K562 (cell line): ENCODE results near the gene EEF1AKMT1. TPM values are rescaled to one million over a fixed set of nuclear protein-coding genes. Genes with fewer than 3 reads are reported as not detected.

Source experiments
- ATAC-seq: fragments of 200-7000 bp; cut with Tn5 transposase; 3 replicates; pipeline ENCODE4 v1.9.1; 2020; ENCODE audit warnings: moderate library complexity
- BruUV-seq: library from RNA; stranded (reverse); fragments of 400-500 nt; replicated peaks from 2 replicates; lab custom pipeline; 2021; lab: Mats Ljungman, UMichigan
- CTCF ChIA-PET: fragments of 300-600 bp; formaldehyde crosslinking; extraction: SDS; loops from one replicate; lab custom pipeline; 2021; ENCODE audit warnings: low intra/inter-chr PET ratio; lab: Yijun Ruan, JAX
- POLR2A ChIA-PET: fragments of 300-600, 350-650 bp; sonication (Branson Sonifier 250); formaldehyde crosslinking; extraction: SDS; loops from one replicate; lab custom pipeline; 2021; ENCODE audit warnings: antibody characterized with exemption, inconsistent platforms; lab: Yijun Ruan, JAX
- DNase-seq, 4 experiments: peaks; one replicate each; pipeline versions ENCODE4 v3.0.0 to v3.0.0-alpha.2; 2011 to 2018; ENCODE audit warnings: low spot score in 3 of 4, mixed read lengths in 3 of 4; ENCODE audit errors: extremely low read depth in 1 of 4
- FAIRE-seq: peaks from 2 replicates; lab custom pipeline; 2011; peaks lifted over from hg19 to GRCh38; lab: Jason Lieb, UNC
- H2AFZ ChIP-seq: 2 replicates; pipeline ENCODE4 v1.6.0; 2011; ENCODE audit warnings: low read depth, low read length, control low read depth, inconsistent platforms
- H3K27ac ChIP-seq: fragments of 200-600 bp; 3 replicates; pipeline ENCODE4 v1.8.0; 2011; ENCODE audit warnings: low read depth, mild to moderate bottlenecking, control low read depth, inconsistent platforms, low read length, moderate library complexity, mixed read lengths; ENCODE audit errors: extremely low read depth
- H3K27me3 ChIP-seq, 2 experiments: fragments of 300-600 bp in 1 of 2; 2 replicates in 1 of 2; 3 replicates in 1 of 2; pipeline versions ENCODE4 v1.6.0 to v1.8.0; 2011; ENCODE audit warnings: inconsistent platforms in 2 of 2, low read length in 2 of 2, mild to moderate bottlenecking in 1 of 2, mixed read lengths in 1 of 2, moderate library complexity in 1 of 2; ENCODE audit not compliant: control insufficient read depth in 2 of 2, insufficient read depth in 2 of 2
- H3K36me3 ChIP-seq: fragments of 300-600 bp; 3 replicates; pipeline ENCODE4 v1.8.0; 2011; ENCODE audit warnings: mild to moderate bottlenecking, low read length, inconsistent platforms; ENCODE audit not compliant: control insufficient read depth, insufficient read depth
- H3K4me1 ChIP-seq, 2 experiments: fragments of 200-600 bp in 1 of 2; replicated peaks in 1 of 2; 2 replicates in 1 of 2; 3 replicates in 1 of 2; pipeline versions ENCODE4 v1.5.1 to v1.8.0; 2011; ENCODE audit warnings: inconsistent platforms in 2 of 2, low read length in 2 of 2, mild to moderate bottlenecking in 1 of 2, mixed read lengths in 1 of 2, moderate library complexity in 1 of 2; ENCODE audit not compliant: control insufficient read depth in 2 of 2, insufficient read depth in 2 of 2
- H3K4me2 ChIP-seq: 2 replicates; pipeline ENCODE4 v1.6.1; 2011; ENCODE audit warnings: low read length, control low read depth, inconsistent platforms, mixed read lengths; ENCODE audit not compliant: insufficient read depth
- H3K4me3 ChIP-seq: fragments of 200-600 bp; sonication (generic), shearing (Covaris generic); 2 replicates; pipeline ENCODE4 v1.5.1; 2016; ENCODE audit warnings: control low read depth, inconsistent platforms
- H3K79me2 ChIP-seq: fragments of 200-600 bp; 3 replicates; pipeline ENCODE4 v1.8.0; 2011; ENCODE audit warnings: low read length, inconsistent platforms; ENCODE audit not compliant: control insufficient read depth, insufficient read depth
- H3K9ac ChIP-seq, 2 experiments: 2 replicates each; pipeline versions ENCODE4 v1.6.0 to v1.6.1; 2011; ENCODE audit warnings: low read depth in 2 of 2, low read length in 2 of 2, control low read depth in 1 of 2, inconsistent platforms in 1 of 2, mild to moderate bottlenecking in 1 of 2, mixed read lengths in 1 of 2; ENCODE audit not compliant: insufficient read depth in 1 of 2
- H3K9me1 ChIP-seq: one replicate; pipeline ENCODE4 v1.6.0; 2011; ENCODE audit warnings: inconsistent platforms, mild to moderate bottlenecking, low read length, moderate library complexity; ENCODE audit not compliant: control insufficient read depth, insufficient read depth
- H3K9me3 ChIP-seq: replicated peaks from 2 replicates; pipeline ENCODE4 v1.5.1; 2011; ENCODE audit warnings: low read depth, low read length, inconsistent platforms; ENCODE audit not compliant: control insufficient read depth, insufficient read depth
- H4K20me1 ChIP-seq: replicated peaks from 2 replicates; pipeline ENCODE4 v1.6.1; 2011; ENCODE audit warnings: low read length, inconsistent platforms, mixed read lengths; ENCODE audit not compliant: control insufficient read depth, insufficient read depth
- ARID2 ChIP-seq: fragments of 450-650 bp; IDR thresholded peaks from 2 replicates; pipeline ENCODE4 v1.6.1; 2017; ENCODE audit warnings: antibody characterized with exemption, mild to moderate bottlenecking
- ATF3 ChIP-seq, 2 experiments: fragments of 450-650 bp in 1 of 2; sonication (generic) in 1 of 2; formaldehyde crosslinking in 1 of 2; IDR thresholded peaks in 1 of 2; conservative IDR thresholded peaks in 1 of 2; 2 replicates each; pipeline versions ENCODE4 v1.6.1 to v1.8.1; 2016 to 2023; ENCODE audit warnings: mild to moderate bottlenecking in 2 of 2, moderate library complexity in 2 of 2, inconsistent platforms in 1 of 2, missing genetic modification reagents in 1 of 2
- FOSL1 ChIP-seq: fragments of 200-800 bp; sonication (Bioruptor generic); conservative IDR thresholded peaks from 2 replicates; pipeline ENCODE4 v1.6.1; 2016; ENCODE audit warnings: missing genetic modification characterization, missing compliant biosample characterization
- JUN ChIP-seq, 2 experiments: sonication (generic) in 1 of 2; formaldehyde crosslinking in 1 of 2; IDR thresholded peaks; 2 replicates each; pipeline versions ENCODE4 v1.6.1 to v1.8.0; 2012 to 2022; ENCODE audit warnings: borderline replicate concordance in 2 of 2, mild to moderate bottlenecking in 2 of 2, improper control_type of control experiment in 1 of 2, low read depth in 1 of 2, low read length in 1 of 2, missing genetic modification reagents in 1 of 2
- JUND ChIP-seq, 2 experiments: IDR thresholded peaks; 2 replicates in 1 of 2; 3 replicates in 1 of 2; pipeline ENCODE4 v1.6.1; 2011; ENCODE audit warnings: borderline replicate concordance in 2 of 2, low read depth in 2 of 2, low read length in 2 of 2, improper control_type of control experiment in 1 of 2, missing biosample characterization in 1 of 2, missing genetic modification characterization in 1 of 2, missing genetic modification reagents in 1 of 2
- KLF13 ChIP-seq: fragments of 450-650 bp; IDR thresholded peaks from 2 replicates; pipeline ENCODE4 v1.6.1; 2016; ENCODE audit warnings: missing genetic modification characterization, low read depth, mild to moderate bottlenecking, missing compliant biosample characterization, moderate library complexity, borderline replicate concordance
- NFIC ChIP-seq: fragments of 450-650 bp; IDR thresholded peaks from 2 replicates; pipeline ENCODE4 v1.6.1; 2017; ENCODE audit warnings: mild to moderate bottlenecking, inconsistent platforms
- NUFIP1 ChIP-seq: fragments of 450-650 bp; IDR thresholded peaks from 2 replicates; pipeline ENCODE4 v1.6.1; 2018; ENCODE audit not compliant: partially characterized antibody
- PML ChIP-seq: IDR thresholded peaks from 2 replicates; pipeline ENCODE4 v1.6.1; 2012; ENCODE audit warnings: low read length, inconsistent platforms
- POLR2G ChIP-seq: fragments of 200-400 bp; formaldehyde crosslinking; IDR thresholded peaks from 2 replicates; pipeline ENCODE4 v1.6.1; 2017; ENCODE audit warnings: low read depth, mild to moderate bottlenecking, antibody characterized with exemption, low read length, moderate library complexity
- PTBP1 ChIP-seq: fragments of 200-400 bp; formaldehyde crosslinking; IDR thresholded peaks from 2 replicates; pipeline ENCODE4 v1.6.1; 2017; ENCODE audit warnings: low read depth, low read length
- RAD51 ChIP-seq: fragments of 450-650 bp; IDR thresholded peaks from 2 replicates; pipeline ENCODE4 v1.7.1; 2016; ENCODE audit warnings: low read depth, mild to moderate bottlenecking, borderline replicate concordance
- THAP7 ChIP-seq: fragments of 250-450 bp; sonication (Bioruptor Pico); IDR thresholded peaks from 2 replicates; pipeline ENCODE4 v1.5.0; 2021
- U2AF2 ChIP-seq: fragments of 200-400 bp; formaldehyde crosslinking; optimal IDR thresholded peaks from 2 replicates; pipeline ENCODE3; 2017; ENCODE audit warnings: low read depth, mild to moderate bottlenecking, low read length
- ZNF398 ChIP-seq: fragments of 250-450 bp; sonication (Bioruptor Pico); IDR thresholded peaks from 2 replicates; pipeline ENCODE4 v1.8.0; 2021; ENCODE audit warnings: moderate library complexity, mild to moderate bottlenecking, inconsistent platforms
- ZNF79 ChIP-seq: fragments of 250-450 bp; sonication (Bioruptor Pico); IDR thresholded peaks from 2 replicates; pipeline ENCODE4 v1.4.0; 2020; ENCODE audit warnings: low read depth, mild to moderate bottlenecking, moderate library complexity
- WGBS: fragments of 100-300 bp; shearing (Covaris generic); methylation state at CpG from one replicate; pipeline ENCODE4 v1.1.6; 2016; ENCODE audit warnings: low coverage, mixed read lengths; ENCODE audit not compliant: insufficient coverage; ENCODE audit errors: missing lambda C conversion rate; 5-methylcytosine and 5-hydroxymethylcytosine counted together
- in situ Hi-C: fragments of 300-500 bp; cut with MboI; formaldehyde crosslinking; loops from 4 replicates; pipeline ENCODE4 v1.15.0; 2018; ENCODE audit warnings: inconsistent platforms, mixed read lengths
- intact Hi-C: fragments of 100-400 bp; cut with micrococcal nuclease; formaldehyde crosslinking; loops from 2 replicates; pipeline ENCODE4 v1.14.2; 2022
- polyA plus RNA-seq, 8 experiments: library from polyadenylated mRNA; depleted of rRNA in 4 of 8; stranded (reverse) in 5 of 8; unstranded in 3 of 8; fragments of >200 nt; fragmentation: Nextera tagmentation in 2 of 8; fragmentation: Illumina TruSeq in 1 of 8; extraction: Ambion mirVana in 2 of 8; extraction: Trizol in 1 of 8; gene quantifications; 2 replicates each; pipeline versions ENCODE4 v1.2.1 to v1.2.3, GENCODE V29; 2011 to 2014; ENCODE audit warnings: inconsistent platforms in 1 of 8, missing spikeins in 1 of 8
- total RNA-seq, 7 experiments: library from RNA; depleted of rRNA in 6 of 7; stranded (reverse); fragments of >200 nt in 6 of 7; fragmentation: Illumina TruSeq in 2 of 7; extraction: Trizol in 2 of 7; gene quantifications; 2 replicates each; pipeline versions ENCODE4 v1.2.1 to v1.2.3, GENCODE V29; 2011 to 2021; ENCODE audit warnings: low replicate concordance in 1 of 7

The EEF1AKMT1 gene
- total and polyA plus RNA-seq, 9 of the 15 experiments (the other 6 are each of a cell fraction or from before 2014, with no cell fraction given) = 5.3 to 36.3 (median 7.9) TPM

- Histone ChIP-seq H3K27me3 (peaks cover 0 to 14% of the 10 kb centered on the region in 2 experiments; a peak in 2 of 5 replicates), H3K4me2 (no peak overlapping the region), H3K9me1 (no peaks in the 10 kb centered on the region), H3K79me2 (no peaks in the 10 kb centered on the region), H3K9ac (0 out of 4 replicates have a peak overlapping the region, but pooled peaks of 1 of the 2 experiments have one; percentile 26), H3K4me1 (peaks cover 0 to 22% of the 10 kb centered on the region in 2 experiments; a peak in 2 of 5 replicates), H3K4me3 (no peak overlapping the region), H3K9me3 (no peaks in the 10 kb centered on the region), H4K20me1 (no peaks in the 10 kb centered on the region), H2AFZ (no peak overlapping the region), H3K27ac (no peak overlapping the region), H3K36me3 (no peaks in the 10 kb centered on the region)
- POLR2A ChIA-PET = no interaction called here
- ATAC-seq (peak; percentile 55), FAIRE-seq (no peak), DNase-seq (peak; percentile 21 to 46 (median 28))
- 5% methylated on average over 14 of the region's 81 CpGs for WGBS
- intact Hi-C loops = no loop called here
- CTCF ChIA-PET = no interaction called here
- BruUV-seq = no TSS peak
- in situ Hi-C loops = no loop called here
- TF ChIP-seq JUN (IDR thresholded peaks at IDR 0.05; ENCODE audit: borderline replicate concordance, low read depth, low read length) = peak; percentile 51; the same call in 1 of the 2 replicates
- TF ChIP-seq JUN (CRISPR knock-in tag; IDR thresholded peaks at IDR 0.05; ENCODE audit: borderline replicate concordance) = no peak
- TF ChIP-seq U2AF2 = no peak
- TF ChIP-seq THAP7 (CRISPR knock-in tag) = no peak
- peak; percentile 79 for TF ChIP-seq JUND (IDR thresholded peaks at IDR 0.05; ENCODE audit: borderline replicate concordance, low read depth, low read length)
- TF ChIP-seq JUND (tag; IDR thresholded peaks at IDR 0.05; ENCODE audit: borderline replicate concordance, low read depth, low read length) = peak; percentile 43; the same call in 1 of the 3 replicates
- TF ChIP-seq NFIC = peak; percentile 67
- 0 out of 2 replicates have a peak, but pooled peaks have one; percentile 23 for TF ChIP-seq POLR2G
- no peak for TF ChIP-seq PML
- peak; percentile 78 for TF ChIP-seq FOSL1
- no peak for TF ChIP-seq ZNF79 (CRISPR knock-in tag)
- TF ChIP-seq KLF13 (tag) = no peak
- no peak for TF ChIP-seq RAD51
- no peak for TF ChIP-seq ARID2
- no peak for TF ChIP-seq ZNF398 (CRISPR knock-in tag)
- TF ChIP-seq NUFIP1 = no peak
- no peak for TF ChIP-seq PTBP1
- TF ChIP-seq ATF3 (IDR thresholded peaks at IDR 0.05) = peak; percentile 39; the same call in 1 of the 2 replicates
- TF ChIP-seq ATF3 (CRISPR knock-in tag; conservative IDR thresholded peaks at IDR 0.05) = no peak
Observed at GRCh38 chr13:20721454-20722357, 52.1 kb downstream of the EEF1AKMT1 start.
